WERI-Rb-1 (cell line): ENCODE measurements around the gene STH.

Experiments
- DNase-seq: peaks from one replicate; pipeline ENCODE4 v3.0.0-alpha.2; 2020
- H3K27ac ChIP-seq: fragments of 250-450 bp; sonication (Bioruptor Pico); 2 replicates; pipeline ENCODE4 v1.5.1; 2020; ENCODE audit warnings: mild to moderate bottlenecking, moderate library complexity
- H3K27me3 ChIP-seq: fragments of 250-450 bp; sonication (Bioruptor Pico); 2 replicates; pipeline ENCODE4 v1.5.1; 2021; ENCODE audit warnings: mild to moderate bottlenecking, low read depth, moderate library complexity; ENCODE audit not compliant: insufficient read depth, severe bottlenecking
- H3K36me3 ChIP-seq: fragments of 250-450 bp; sonication (Bioruptor Pico); 2 replicates; pipeline ENCODE4 v1.5.1; 2020; ENCODE audit warnings: mild to moderate bottlenecking, moderate library complexity
- H3K4me3 ChIP-seq: 2 replicates; pipeline ENCODE4 v1.5.1; 2011; ENCODE audit warnings: low read depth, mild to moderate bottlenecking, control low read depth, low read length
- H3K9me3 ChIP-seq: fragments of 250-450 bp; sonication (Bioruptor Pico); 2 replicates; pipeline ENCODE4 v1.5.1; 2021; ENCODE audit warnings: mild to moderate bottlenecking, moderate library complexity; ENCODE audit not compliant: severe bottlenecking
- TF ChIP-seq, protein P1 (sequence below): IDR thresholded peaks from 2 replicates; pipeline ENCODE4 v1.5.1; 2011; ENCODE audit warnings: low read depth, mild to moderate bottlenecking, control low read depth, inconsistent platforms, low read length

Gene STH, protein sequence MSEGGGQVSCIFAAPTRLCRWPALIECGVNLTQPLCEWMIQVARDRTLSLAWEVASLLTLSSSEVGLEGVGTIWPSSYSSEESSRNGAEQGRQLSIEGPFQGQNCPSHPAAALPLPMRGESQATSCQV

DNA sequence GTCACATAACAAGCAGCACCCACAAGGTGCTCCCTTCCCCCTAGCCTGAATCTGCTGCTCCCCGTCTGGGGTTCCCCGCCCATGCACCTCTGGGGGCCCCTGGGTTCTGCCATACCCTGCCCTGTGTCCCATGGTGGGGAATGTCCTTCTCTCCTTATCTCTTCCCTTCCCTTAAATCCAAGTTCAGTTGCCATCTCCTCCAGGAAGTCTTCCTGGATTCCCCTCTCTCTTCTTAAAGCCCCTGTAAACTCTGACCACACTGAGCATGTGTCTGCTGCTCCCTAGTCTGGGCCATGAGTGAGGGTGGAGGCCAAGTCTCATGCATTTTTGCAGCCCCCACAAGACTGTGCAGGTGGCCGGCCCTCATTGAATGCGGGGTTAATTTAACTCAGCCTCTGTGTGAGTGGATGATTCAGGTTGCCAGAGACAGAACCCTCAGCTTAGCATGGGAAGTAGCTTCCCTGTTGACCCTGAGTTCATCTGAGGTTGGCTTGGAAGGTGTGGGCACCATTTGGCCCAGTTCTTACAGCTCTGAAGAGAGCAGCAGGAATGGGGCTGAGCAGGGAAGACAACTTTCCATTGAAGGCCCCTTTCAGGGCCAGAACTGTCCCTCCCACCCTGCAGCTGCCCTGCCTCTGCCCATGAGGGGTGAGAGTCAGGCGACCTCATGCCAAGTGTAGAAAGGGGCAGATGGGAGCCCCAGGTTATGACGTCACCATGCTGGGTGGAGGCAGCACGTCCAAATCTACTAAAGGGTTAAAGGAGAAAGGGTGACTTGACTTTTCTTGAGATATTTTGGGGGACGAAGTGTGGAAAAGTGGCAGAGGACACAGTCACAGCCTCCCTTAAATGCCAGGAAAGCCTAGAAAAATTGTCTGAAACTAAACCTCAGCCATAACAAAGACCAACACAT is at the start of gene STH:
TSS of gene STH (plus strand) at position 264 of the 913 bp plus-strand sequence. CDS start at position 294, 30 bp downstream.
- no peaks in the 10 kb centered on the region for H3K9me3 ChIP-seq
- no peak within 1 kb of the TSS for H3K27ac ChIP-seq
- no peak for DNase-seq
- TF ChIP-seq, protein P1, sequence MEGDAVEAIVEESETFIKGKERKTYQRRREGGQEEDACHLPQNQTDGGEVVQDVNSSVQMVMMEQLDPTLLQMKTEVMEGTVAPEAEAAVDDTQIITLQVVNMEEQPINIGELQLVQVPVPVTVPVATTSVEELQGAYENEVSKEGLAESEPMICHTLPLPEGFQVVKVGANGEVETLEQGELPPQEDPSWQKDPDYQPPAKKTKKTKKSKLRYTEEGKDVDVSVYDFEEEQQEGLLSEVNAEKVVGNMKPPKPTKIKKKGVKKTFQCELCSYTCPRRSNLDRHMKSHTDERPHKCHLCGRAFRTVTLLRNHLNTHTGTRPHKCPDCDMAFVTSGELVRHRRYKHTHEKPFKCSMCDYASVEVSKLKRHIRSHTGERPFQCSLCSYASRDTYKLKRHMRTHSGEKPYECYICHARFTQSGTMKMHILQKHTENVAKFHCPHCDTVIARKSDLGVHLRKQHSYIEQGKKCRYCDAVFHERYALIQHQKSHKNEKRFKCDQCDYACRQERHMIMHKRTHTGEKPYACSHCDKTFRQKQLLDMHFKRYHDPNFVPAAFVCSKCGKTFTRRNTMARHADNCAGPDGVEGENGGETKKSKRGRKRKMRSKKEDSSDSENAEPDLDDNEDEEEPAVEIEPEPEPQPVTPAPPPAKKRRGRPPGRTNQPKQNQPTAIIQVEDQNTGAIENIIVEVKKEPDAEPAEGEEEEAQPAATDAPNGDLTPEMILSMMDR: no peak
- no peaks in the 10 kb centered on the region for H3K36me3 ChIP-seq
- H3K4me3 ChIP-seq: no peak within 1 kb of the TSS
- H3K27me3 ChIP-seq: no peaks in the 10 kb centered on the region

DNA sequence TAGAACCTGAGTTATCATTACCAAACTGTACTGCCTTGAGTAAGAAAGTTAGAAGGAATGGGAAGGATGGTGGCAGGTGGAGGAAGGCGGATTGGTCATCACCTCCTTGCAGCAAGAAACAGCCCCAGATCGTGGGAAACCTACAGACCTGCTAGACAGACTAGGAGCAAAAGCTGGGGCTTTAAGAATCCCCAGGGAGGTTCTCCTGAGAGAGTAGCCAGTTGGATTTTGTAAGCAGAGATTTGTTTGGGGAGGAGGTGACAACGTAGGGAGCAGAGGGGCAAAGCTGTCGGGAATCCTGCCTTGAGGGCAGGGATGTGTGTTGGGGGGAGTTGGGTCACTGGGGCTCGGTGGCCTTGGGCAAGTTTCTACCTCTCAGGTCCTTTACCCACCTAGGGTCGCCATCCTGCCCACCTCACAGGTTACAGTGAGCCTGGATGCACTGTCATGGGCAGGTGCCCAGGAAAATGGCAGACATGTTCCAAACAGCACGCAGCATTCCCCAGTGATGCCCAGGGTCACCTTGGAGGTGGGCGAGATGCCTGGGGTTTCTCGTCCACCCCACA is 49.2 kb upstream of the STH start:
- no peak for DNase-seq
- Histone ChIP-seq H3K27ac (no peak overlapping the region), H3K36me3 (no peaks in the 10 kb centered on the region), H3K4me3 (no peak overlapping the region), H3K9me3 (no peaks in the 10 kb centered on the region), H3K27me3 (no peaks in the 10 kb centered on the region)
- TF ChIP-seq, protein P1: no peak

DNA sequence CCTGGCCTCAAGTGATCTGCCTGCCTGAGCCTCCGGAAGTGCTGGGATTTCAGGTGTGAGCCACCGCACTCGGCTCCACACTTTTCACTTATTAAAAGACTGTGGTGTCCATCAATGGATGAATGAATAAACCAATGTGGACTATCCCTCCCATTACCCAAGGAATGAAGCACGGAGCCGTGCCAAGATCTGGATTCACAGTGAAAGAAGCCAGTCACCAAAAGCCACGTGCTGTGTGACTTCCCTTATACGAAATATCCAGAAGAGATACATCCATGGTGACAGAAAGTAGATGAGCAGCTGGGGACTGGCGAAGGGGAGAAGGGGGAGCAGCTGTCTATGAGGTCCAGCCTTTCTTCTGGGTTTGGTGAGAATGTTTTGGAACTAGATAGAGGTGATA is 48.2 kb upstream of the STH start:
- no peak overlapping the region for H3K4me3 ChIP-seq
- DNase-seq: no peak
- no peaks in the 10 kb centered on the region for H3K27me3 ChIP-seq
- no peaks in the 10 kb centered on the region for H3K36me3 ChIP-seq
- no peaks in the 10 kb centered on the region for H3K9me3 ChIP-seq
- H3K27ac ChIP-seq: no peak overlapping the region
- TF ChIP-seq, protein P1: no peak

DNA sequence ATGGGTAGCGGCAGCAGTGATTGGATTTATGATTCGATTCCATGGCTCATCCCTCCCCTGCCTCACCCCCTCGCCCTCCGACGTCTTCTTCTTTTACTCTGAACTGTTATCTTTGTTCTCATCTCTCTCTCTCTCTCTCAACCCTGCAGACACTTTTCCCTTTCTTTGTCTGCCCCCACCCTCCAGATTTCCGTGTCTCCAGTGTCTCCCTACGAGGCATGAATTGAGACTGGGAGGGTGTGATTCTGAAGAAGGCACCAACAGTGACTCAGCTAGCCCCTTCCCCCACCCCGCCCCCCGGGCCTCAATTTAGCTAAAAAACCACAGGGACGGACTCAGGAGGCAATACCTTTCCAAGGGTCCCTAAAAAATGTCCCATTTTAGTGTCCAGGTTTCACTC is 47.6 kb upstream of the STH start:
- TF ChIP-seq, protein P1: no peak

DNA sequence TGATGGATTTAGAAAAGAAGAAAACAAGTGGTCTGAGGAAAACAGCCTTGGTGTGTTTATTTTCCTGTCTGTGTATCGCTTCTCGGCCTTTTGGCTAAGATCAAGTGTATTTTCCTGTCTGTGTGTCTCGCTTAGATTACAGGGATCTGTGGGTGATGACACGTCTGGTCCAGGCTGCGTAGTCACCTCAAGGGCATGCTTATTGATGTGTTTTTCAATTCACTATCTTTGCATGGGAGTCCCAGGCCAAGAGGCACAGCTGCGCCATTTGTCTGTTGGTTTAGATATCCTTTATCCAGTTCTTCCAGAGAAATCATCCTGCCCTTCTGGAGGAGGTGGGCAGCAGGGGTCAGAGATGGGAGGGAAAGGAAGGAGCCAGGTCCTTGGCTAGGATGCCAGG is 47.1 kb upstream of the STH start:
- Histone ChIP-seq H3K27ac (no peak overlapping the region), H3K9me3 (no peaks in the 10 kb centered on the region), H3K36me3 (no peaks in the 10 kb centered on the region), H3K4me3 (no peak overlapping the region), H3K27me3 (no peaks in the 10 kb centered on the region)
- TF ChIP-seq, protein P1: no peak
- no peak for DNase-seq

More for the DNA sequence above, 47.6 kb upstream of the STH start:
- H3K9me3 ChIP-seq: no peaks in the 10 kb centered on the region
- no peaks in the 10 kb centered on the region for H3K27me3 ChIP-seq
- H3K4me3 ChIP-seq: no peak overlapping the region
- no peak overlapping the region for H3K27ac ChIP-seq
- no peaks in the 10 kb centered on the region for H3K36me3 ChIP-seq
- no peak for DNase-seq
